GM12874 (cell line): ENCODE measurements around the gene PPARA.

Experiments used
- TF ChIP-seq, protein P1 (sequence below): IDR thresholded peaks from 2 replicates; pipeline ENCODE4 v1.5.1; 2011; ENCODE audit warnings: low read depth, mild to moderate bottlenecking, control low read depth, low read length, moderate library complexity; ENCODE audit not compliant: insufficient read depth

Gene PPARA

DNA sequence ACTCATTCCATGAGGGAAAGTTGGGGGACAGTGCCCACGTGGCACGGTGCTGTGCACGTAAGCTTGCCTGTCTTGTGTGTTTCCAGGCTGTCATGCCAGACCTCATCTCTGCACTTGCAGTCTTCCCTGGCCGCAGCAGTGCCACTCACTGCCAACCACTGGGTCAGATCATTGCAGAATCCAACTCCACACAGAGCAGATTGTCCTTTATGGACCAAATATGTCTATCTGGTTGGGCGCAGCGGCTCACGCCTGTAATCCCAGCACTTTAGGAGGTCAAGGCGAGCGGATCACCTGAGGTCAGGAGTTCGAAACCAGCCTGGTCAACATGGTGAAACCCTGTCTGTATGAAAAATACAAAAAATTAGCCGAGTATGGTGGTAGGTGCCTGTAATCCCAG, 4.4 kb upstream of the PPARA start:
- TF ChIP-seq, protein P1, sequence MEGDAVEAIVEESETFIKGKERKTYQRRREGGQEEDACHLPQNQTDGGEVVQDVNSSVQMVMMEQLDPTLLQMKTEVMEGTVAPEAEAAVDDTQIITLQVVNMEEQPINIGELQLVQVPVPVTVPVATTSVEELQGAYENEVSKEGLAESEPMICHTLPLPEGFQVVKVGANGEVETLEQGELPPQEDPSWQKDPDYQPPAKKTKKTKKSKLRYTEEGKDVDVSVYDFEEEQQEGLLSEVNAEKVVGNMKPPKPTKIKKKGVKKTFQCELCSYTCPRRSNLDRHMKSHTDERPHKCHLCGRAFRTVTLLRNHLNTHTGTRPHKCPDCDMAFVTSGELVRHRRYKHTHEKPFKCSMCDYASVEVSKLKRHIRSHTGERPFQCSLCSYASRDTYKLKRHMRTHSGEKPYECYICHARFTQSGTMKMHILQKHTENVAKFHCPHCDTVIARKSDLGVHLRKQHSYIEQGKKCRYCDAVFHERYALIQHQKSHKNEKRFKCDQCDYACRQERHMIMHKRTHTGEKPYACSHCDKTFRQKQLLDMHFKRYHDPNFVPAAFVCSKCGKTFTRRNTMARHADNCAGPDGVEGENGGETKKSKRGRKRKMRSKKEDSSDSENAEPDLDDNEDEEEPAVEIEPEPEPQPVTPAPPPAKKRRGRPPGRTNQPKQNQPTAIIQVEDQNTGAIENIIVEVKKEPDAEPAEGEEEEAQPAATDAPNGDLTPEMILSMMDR, result no peak

DNA sequence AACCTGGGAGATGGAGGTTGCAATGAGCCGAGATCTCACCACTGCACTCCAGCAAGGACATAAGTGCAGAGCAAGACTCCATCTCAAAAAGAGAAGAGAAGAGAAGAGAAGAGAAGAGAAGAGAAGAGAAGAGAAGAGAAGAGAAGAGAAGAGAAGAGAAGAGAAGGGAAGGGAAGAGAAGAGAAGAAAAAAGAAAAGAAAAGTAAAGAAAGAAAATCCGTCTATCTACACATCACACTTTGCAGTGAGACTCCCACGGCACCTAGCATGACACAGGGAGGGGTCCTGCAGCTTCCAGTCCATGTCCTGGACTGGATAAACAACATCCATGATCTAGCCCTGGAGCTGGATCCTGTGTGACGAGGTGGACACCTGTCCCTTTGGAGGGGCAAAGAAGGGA, 4.0 kb upstream of the PPARA start:
- TF ChIP-seq, protein P1, result no peak

DNA sequence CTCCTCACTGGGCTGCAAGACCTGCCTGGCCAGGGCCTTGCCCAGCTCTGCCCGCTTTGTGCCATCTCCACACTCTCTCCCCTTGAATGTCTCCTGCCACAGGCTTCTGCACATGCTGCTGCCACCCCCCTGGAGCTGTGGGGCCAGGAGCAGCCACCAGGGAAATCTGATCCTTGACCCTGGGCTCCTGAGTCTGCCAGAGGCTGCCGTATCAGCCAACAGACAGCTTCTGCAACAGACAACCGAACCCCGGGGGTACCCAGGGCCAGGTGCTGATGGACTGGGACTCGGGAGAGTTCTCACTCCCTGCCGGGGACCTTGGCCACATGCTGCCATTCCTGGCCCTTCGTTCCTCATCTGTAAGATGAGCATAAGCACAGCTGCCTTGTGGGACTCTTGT, 3.3 kb upstream of the PPARA start:
- TF ChIP-seq, protein P1, result no peak

DNA sequence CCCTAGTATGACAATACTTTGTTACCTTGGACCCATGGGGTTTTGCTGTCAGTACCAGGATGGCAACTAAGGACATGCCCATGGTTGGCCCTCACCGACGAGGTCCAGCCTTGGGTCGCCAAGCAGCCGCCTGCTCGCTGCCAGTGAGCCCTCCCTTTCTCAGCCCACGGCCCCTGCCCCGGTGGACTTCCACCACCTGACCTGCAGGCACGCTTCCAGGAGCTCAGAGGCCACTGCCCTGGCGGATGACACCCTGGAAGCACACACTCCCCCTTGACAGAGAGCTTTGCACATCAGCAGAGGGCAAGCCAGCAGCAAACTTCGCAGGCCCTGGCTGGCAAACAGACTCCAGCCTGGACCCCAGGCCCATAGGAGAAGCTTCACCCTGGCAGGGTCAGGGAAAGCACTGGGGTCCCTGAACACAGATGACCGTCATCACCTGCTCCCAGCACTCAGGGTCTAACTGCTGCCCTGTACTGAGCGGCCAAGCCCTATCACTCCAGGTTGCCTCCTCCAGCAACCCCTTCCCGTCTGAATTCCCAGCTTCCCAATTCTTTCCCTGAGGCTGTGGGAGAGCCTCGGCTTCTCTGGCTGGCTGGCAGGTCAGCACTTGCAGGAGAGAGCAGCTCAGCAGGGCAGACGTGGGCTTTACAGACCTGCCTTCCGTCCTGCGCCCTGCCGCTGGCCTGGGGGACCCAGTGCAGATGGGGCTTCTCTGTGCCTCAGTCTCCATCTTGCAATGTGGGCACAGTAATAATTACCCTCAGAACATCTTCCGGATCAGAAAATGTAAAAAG, 2.7 kb upstream of the PPARA start:
- TF ChIP-seq, protein P1, result no peak

DNA sequence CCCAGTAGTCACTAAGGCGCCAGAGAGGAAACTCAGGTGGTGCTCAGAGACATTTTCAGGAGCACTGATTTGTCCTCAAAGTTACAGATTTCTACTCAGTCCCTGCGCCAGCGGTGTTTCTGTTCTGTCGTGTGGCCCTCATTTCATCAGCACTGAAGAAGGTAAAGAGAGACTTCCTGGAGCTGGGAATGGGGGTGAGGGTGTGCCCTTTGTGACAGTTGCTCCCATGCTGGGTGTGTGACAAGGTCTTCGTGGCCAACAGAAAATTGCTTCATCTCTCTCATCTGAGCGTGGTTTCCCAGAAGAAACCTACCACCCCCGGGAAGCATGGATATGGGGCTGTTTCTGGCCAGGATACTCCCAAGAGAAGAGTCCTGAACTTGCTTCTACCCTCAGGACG, 2.0 kb upstream of the PPARA start:
- TF ChIP-seq, protein P1, result no peak

DNA sequence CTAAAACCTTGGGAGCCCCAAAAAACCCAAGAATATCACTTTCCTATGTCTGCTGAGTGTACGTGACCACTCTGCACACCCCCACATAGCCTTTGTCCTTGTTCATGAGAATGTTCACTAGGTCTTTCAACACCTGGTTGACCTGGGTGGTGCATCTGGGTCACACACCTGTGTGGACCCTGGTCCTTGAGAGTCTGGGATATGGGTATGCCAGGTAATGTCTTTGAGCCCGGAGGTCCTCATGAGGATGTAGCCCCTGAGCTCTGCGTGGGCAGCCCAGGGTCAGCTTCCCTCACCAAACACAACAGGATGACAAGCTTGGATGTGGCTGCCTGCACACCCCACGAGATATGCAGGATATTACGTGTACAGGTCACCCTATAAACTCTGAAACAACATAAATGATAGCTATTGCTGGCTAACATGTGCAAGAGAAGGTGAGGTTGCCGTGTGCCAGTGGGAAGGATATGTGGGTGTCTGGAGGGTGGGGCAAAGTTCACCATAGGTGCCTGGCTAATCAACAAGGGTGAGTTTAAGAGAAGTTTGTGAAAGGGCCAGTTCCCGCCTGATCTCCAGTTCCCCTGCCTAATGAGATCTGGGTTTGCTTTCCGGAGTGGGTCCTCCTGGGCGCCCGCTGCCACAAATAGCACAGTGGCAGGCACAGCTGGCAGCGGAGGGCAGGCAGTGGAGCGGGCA, 1.4 kb upstream of the PPARA start:
- TF ChIP-seq, protein P1, result no peak

DNA sequence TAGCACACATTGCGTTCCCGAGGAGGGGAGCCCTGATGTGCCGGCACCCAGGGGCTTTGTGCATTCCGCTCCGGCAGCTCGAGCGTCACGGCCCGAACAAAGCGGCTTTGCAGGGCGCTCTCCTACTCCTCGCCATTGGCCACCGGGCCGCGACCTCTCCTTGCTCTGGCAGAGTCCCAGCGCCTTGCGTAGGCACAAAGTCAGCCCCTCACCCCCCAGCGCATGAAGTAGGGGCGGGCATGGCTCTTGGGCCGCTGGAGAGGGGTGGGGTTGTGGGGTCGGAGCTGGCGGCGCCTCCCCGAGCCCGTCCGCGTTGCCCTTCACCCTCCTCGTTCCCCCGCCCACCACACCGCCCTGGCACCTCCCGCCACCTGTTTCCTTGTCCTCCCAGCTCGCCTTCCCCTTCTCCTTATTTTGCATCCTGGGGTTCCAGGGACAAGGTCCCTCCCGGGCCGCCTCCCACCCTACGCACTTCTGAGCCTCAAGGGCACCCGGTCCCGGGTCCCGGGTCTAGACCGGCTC, 753 bp upstream of the PPARA start:
- TF ChIP-seq, protein P1, result no peak
